ENCODE results near the gene HDAC4.

HDAC4 gene

DNA sequence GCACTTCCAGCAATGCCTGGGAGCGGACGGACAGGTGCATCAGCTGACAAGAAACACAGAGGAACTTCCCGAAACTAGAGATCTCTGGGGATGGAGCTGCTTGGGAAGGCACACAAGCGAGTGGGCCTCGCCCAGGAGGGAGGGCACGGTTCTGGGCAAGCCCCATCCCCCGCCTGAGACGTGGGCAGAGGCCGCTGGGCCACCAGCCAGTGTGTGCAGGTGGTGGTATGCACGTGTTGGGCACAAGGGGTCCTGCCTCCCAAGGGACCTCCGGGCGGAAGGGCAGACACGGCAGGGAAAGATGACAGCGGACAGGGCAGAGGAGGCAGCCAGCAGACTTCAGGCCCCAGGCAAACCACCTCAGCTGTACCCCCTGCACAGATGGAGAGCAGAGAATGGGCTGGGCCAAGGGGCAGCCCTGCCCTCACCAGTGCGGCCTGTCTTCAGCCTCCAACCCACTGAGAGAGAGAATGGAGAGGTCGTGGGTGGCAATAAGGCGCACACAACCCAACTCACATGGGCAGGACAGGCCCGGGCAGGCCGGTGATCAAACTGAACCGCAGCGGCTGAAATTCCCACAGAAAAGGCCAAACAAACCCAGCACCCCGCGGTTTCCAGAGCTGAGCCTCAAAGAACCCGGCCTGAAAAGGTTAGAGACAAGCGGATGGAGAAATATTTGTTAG is 51.2 kb downstream of the HDAC4 start:
- DNase-seq (ENCODE audit: low read depth) = no peak

DNA sequence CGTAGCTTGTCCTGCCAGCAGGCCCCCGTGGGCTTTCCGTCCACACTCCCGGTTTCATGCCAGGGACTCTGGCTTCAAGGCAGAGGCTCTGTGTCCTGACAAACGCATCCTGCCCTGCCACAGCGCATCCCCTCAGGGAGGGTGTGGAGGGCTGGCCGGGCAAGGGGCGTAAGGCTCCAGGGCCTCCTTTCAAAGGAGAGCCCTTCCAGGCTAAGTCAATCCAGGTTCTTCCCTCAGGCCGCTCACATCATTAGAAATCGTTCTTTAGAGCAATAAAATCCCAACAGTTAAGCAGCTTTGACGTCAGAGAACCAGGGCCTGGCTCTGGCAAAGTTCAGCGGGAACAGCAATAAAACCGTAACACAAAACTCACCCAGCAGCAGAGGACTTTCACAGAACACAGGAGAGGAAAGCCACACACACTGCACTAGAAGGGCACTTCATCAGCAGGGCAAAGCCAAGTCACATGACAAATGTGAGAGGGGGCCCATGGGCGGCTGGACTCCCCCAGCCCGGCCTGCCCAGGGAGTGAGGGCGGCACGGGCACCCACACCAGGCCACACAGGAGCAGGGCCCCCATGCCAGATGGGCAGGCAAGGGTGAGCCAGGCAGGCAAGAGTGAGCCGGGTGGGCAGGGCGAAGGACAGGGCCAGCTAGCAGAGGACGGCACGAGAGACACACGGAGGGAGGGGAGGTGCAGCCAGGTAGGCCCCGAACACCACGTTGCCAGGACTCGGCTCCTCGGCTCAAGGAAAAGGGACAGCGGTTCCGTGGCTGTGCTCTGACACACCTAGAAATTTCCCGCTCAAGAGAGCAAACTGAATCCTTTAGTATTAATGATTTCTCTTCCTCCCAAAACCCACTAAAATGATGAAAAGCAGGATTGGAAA is 52.0 kb downstream of the HDAC4 start:
- no peak for DNase-seq (ENCODE audit: low read depth)

DNA sequence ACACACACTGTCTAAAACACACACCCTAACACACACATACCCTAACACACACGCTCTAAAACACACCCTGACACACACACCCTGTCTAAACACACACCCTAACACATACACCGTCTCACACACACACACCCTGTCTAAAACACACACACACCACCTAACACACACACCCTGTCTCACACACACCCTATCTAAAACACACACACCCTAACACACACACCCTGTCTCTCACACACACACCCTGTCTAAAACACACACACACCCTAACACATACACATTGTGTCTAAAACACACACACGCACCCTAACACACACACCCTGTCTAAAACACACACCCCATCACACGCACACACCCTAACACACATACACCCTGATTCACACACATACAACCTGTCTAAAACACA is 54.1 kb downstream of the HDAC4 start:
- DNase-seq (ENCODE audit: low read depth) = no peak

DNA sequence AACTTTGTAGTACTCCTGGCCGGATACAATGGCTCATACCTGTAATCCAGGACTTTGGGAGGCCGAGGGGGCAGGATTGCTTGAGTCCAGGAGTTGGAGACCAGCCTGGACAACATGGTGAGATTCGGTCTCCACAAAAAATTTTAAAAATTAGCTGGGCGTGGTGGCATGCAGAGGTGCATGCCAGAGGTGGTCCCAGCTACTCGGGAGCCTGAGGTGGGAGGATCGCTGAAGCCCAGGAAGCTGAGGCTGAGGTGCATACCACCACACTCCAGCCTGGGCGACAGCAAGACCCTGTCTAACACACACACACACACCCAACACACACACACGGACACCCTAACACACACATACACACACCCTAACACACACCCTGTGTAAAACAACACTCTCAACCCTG is 55.6 kb downstream of the HDAC4 start:
- DNase-seq (ENCODE audit: low read depth) = no peak

DNA sequence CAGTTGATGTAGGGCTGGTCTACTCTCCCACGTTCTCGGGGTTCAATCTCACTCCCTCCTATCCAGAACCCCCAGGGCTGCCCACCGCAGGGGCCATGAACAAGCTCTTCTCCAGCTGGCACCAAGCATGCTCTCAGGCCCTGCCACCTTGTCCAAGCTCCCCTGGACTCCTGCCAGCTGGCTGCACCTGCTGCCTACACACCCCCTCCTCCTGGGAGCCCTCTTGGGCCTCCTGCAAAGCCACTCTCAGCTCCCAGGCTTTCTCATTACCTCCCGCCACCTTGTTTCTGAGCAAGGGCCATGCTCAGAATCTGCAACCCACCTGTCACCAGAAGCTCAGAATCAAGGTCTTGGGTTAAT is 56.0 kb downstream of the HDAC4 start:
- DNase-seq (ENCODE audit: low read depth) = no peak

DNA sequence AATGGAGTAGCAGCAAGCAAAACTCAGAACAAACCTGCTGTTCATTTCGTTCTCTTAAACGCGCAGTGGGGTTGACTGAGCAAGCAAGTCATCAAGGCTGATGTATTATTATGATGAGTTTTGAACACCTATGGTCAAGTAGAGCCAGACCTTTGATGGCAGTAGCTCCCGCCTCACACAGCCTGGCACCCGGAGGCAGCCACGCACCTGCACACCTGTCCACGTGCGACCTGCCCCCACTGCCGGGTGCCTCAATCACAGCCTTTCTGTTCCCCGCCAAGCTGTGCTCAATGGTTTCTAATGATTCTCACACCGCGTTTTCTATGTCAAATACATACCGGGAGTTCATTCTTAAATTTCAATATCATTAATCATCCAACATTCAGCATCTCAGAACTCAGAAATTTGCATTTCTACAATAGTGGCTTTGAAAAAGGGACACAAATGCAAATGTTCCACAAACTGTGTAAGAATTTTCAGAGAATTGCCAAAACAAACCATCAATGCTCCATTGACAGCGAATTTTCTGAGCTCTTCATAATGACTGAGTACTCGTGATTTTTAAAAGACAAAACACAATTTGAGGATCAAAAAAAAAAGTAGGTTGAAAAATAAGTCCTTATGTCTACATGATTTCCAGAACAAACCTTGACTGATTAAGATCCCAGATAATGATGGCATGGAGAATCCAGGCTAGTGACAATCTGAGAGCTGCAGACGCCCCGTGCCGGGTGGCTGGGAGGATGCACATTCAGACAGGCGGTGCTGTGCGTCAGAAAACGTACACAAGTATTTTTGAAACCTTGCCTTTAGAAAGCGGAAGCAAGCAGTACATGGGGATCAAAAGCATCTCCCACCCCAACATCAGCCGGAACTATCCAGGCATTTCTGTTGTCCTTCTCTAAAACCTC is 56.6 kb downstream of the HDAC4 start:
- no peak for DNase-seq (ENCODE audit: low read depth)

DNA sequence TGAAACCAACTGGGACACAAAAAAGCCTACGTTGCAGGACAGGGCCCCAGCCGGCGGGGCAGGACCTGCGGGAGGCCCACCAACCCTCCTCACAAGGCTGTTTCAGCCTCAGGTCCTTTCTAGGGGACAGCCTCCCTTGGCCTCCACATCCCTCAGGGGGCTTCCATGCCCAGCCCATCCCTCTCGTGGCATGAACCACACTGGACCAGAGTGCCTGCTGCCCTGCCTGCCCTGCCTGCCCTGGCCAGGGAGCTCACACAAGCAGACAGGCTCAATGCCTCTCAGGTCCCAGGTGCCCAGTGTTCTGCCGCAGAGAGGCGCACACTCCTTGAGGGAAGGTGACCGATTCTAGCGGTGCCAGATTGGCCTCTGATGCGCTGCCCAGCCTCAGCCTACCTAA is 57.4 kb downstream of the HDAC4 start:
- DNase-seq (ENCODE audit: low read depth) = no peak

DNA sequence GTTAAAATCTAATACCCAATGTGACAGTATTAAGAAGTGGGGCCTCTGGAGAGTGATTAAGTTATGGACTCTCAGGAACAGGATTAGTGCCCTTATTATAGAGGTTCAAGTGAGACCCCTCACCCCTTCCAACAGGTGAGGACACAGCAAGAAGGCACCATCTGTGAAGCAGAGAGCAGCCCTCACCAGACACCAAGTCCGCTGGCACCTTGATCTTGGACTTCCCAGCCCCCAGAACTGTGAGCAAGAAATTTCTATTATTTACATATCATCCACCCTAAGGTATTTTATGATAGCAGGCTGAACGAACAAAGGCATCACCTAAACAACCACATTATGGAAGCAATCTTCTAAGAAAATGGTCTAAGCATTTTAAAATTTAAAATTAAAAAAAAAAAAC is 59.0 kb downstream of the HDAC4 start:
- DNase-seq (ENCODE audit: low read depth) = no peak

DNA sequence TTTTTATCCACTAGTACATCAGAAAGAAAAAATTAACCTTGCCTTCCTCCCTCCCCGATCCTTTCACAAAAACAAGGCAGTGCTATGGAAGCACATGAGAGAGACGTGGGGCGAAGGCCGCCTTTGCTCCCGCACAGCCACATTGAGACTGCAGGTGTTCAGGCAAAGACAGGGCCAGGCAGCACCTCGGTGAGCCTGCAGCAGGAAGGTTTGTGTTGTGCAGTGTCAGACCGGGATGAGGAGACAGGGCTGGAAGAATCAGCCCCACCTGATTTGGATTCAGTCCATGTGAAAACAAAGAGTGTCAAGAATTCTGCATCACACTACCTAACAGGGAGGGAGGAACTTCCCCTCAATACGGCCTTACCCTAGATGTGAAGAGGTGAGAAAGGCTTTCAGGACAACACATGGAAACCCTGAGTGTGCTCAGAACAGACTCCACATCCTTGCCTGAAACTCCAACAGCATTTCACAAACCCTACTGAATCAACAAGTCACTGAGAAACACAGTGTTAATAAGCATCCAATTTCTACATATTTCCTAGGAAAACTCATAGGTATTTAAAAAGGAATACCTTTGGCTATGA is 59.6 kb downstream of the HDAC4 start:
- no peak for DNase-seq (ENCODE audit: low read depth)

DNA sequence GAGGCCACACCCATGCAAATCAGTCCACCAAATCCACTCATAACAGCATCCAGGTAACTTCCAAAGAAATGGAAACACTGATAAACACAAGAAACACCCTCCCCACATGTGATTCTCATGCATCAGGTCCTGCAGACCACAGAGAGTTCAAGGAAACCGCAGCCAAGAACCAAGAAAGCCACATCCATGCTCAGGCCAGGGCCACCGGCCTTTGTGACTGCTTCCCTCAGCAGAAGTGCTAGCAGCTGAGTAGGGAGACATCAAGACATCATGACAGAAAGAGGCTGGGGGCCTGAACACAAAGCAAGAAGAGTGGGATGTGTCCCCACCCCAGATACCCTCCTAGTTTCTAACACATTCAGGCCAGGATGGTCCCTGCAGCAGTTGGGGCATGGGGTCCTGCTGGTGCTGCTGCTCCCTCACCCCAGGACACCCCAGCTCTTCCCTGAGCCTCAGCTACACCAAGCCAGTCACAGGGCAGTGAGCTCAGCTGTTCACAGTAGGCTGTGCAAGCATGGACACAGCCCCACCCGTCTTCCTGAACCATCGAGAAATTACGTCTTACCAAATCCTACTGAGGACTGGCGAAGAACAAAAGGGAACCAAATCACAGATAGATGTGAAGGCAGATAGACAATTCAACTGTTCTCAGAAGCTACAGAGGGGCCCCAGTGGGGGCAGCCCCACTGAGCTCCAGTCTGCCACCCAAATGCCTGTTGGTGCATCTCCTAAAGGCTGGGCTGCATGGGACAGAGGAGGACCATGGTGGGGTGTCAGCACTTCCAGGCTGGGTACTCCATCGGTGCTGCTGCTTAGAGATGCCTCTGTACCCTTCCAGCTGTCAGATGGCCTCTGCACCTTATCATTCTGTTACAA is 60.9 kb downstream of the HDAC4 start:
- no peak for DNase-seq (ENCODE audit: low read depth)

DNA sequence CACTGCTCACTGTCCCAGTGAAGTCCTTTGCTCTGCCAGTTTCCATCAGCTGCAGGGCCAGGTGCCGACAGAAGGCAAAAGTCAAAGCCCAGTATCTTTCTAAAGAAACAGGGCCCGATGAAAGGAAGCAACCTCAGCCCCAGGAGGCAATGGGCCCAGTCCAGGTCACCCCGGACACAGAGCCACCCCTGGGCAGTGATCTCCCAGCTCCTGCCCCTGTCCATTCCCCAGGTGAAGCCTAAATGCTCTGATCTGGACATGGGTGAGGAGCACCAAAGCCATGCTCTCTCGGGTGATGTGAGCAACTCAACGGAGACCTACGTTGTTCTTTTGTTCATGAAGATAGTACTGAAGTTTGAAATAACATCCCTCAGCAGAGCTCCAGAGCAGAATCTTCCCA is 61.6 kb downstream of the HDAC4 start:
- DNase-seq (ENCODE audit: low read depth) = no peak

DNA sequence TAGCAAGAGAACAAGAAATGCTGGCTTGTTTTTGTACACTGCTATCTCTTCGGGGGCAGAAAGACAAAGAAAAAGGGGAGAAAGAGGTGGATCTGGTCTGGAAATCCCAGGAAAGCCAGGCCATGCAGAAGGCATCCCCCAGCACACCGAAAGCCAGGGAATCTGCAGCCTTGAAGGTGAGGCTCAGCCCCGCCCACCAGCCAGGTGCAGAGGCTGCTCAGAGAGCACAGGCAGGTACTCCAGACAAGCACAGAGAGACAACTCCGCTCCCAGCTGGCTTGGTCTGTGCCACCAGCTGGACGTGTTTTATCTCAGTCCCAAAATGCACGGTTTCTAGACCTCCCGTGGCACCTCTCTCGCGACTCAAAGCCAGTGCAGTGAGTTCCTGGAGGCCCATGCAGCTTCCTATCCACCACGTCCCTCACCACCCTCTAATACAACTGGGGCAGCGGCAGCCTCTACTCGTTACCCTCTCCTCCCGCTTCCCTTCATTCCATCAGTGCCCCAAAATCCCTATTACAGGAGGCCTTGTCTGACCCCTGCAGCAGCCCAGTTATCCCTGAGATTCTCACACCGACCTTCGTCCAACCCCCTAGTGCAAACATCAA is 62.8 kb downstream of the HDAC4 start:
- DNase-seq (ENCODE audit: low read depth) = no peak

DNA sequence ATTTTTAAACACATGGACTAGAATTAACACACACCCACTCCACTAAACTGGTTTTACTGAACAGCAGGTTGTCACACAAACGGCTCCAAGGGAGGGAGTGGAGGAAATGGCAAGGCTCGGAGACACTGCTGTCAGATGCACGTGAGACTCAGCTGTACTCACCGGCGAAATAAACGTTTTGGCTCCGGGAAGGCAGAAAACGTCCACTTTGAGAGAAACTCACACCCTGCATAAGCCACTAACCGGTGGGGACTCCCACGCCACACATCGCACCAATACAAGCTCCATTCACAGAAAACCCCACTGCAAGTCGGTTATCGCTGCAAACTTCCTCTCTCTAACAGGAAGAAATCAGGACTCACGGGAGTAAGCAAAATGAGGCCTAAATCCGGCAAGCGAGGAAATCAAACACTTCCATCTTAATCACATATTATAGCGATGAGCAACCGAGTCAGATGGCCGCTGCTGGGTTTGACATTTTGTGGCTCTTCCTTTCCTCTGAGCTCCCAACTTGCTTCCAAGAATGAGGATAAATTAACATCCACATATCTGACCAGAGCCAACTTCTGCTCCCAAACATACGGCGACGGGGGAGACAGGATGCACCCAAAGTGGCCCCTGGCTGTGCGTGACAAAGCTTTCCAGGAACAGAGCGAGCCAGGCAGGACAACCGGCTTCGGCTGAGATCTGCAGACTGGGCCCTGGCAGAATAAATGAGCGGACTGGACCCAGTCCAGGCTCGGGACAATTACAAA is 63.5 kb downstream of the HDAC4 start:
- DNase-seq (ENCODE audit: low read depth) = no peak

DNA sequence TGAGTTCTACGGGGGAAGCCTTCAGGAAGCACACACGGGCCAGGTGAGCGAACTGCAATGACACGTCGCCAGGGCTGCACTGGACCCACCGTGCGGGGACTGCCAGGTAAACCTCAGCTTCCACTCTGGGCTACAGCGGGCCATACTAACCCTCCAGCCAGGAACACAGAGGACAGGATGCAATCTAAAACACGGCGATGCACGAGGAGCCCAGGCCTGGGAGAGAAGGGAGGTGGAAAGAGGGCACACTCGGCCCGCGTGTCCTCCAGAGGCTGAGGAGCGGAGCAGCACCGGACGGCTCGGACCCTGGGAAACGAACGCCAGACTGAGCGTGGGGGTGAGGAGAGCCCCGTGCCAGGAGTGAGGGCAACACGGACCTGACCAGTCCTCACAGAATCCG is 69.3 kb downstream of the HDAC4 start:
- no peak for DNase-seq (ENCODE audit: low read depth)

DNA sequence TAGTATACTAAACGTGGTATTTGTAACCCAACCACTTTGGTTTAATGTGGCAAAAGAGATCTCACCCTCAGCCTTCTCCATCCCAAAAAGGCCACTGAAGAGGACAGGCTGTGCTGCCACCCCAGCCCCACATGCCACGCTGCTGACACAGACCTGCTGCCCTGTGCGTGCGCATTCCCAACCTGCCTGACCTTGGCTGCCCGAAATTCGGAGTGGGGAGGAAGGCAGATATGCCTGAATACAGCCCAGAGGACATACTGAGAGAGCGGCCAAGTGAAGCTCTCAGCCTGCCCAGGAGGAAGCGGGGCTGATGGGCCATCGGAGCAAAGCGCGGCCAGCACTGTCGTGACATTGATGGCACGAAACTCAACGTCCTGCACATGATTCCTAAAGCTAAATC is 70.0 kb downstream of the HDAC4 start:
- DNase-seq (ENCODE audit: low read depth) = no peak

DNA sequence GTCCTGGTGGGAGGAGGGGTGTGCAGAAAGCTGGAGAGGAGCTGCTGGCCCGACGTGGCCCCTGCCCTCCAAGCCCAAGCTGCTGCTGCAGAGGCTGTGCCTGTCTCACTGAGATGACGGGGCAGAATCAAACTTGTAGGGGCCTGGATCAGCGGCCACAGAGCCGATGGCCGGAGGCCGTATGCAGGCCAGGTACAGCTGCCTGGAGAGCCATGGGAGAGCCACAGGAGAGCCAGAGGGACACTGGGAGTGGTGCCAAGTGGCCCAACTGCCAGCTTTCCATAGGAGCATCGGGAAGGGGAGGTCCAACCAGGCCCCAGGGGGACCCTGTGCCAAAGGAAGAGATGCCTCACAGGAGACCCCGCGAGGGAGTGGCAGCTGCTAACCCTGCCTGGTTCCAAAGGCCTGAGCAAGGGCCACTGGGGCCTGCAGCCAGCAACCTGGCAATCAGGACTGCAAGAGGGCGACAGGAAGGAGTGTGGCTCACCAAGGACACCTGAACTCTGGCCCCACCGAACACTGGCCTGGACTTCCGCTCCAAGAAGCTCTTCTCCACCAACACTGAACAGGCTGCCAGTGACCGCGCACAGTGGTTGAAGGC is 70.7 kb downstream of the HDAC4 start:
- no peak for DNase-seq (ENCODE audit: low read depth)

DNA sequence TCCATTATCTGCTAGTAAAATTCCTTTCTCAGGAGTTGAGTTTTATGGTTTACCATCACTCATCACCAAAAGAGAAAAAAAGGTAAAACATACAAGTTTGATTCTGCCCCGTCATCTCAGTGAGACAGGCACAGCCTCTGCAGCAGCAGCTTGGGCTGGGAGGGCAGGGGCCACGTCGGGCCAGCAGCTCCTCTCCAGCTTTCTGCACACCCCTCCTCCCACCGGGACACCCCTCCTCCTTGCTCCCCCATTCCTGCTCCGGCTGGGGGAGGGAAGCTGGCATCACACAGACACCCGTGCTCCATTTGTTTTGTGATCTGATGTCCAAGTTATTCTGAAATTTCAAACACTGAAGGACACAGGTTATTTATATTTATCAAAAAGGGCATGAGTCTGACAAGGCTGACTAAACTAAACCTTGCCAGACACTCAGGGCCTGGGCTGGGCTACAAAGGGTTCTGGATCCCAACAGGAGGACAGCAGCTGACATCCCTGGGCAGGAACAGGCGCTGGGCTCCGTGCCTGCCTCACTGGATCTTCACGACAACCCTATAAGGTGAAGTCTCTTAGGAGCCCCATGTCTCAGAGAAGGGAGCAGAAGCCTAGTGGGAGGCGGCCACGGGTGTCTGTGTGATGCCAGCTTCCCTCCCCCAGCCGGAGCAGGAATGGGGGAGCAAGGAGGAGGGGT is 71.4 kb downstream of the HDAC4 start:
- no peak for DNase-seq (ENCODE audit: low read depth)

DNA sequence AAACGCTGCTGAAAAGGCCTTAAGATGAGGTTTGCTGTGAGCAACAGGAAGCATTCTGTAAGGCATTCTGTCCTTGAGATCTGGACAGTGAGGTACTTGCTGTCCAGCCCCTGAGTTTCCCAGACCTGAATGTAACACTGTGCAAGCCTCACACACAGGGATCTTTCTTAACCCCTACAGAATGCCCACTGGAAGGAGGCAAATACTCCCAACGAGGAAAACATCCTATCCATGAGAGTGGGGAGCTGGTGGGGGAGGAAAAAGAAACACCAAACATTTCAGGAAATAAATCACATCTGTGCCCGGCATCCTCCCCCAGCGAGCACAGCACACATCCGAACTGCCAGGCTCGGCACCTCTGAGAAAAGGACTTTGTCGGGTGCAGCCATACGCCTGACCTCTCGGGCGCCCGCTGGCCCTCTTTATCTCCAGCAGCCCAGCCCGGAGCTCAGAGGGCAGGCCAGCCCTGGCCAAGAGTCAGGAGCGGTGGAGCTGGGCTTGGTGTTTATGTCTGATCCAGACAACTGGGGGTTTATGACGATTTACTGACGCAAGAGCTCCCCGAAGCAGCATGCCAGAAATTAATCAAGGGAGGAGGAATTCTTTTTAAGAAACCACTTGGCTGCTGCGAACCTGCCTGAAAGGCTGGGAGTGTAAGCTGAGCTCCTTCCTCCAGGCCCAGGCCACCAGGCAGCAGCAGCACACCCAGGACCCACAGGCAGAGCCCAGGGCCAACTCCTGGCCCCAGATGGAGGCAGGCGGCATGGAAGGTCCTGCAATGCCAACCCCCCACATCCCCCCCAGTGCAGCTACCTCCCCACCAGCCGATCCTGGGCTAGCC is 72.2 kb downstream of the HDAC4 start:
- no peak for DNase-seq (ENCODE audit: low read depth)
